Endothelial cell of umbilical vein (primary cell): ENCODE measurements around the gene CASP6. TPM values are rescaled to one million over a fixed set of nuclear protein-coding genes. Genes with fewer than 3 reads are reported as not detected.

Source experiments
- BruUV-seq: library from RNA; stranded (reverse); fragments of 400-500 nt; replicated peaks from 2 replicates; lab custom pipeline; 2021; lab: Mats Ljungman, UMichigan
- CTCF ChIA-PET: fragments of 300-600, 350-600 bp; sonication (Branson Sonifier 250); formaldehyde crosslinking; loops from one replicate; lab custom pipeline; 2021; ENCODE audit warnings: antibody characterized with exemption, inconsistent platforms; lab: Charles Lee
- POLR2A ChIA-PET: fragments of 300-600, 350-600 bp; sonication (Branson Sonifier 250); formaldehyde crosslinking; loops from one replicate; lab custom pipeline; 2021; ENCODE audit warnings: antibody characterized with exemption, inconsistent platforms; lab: Charles Lee
- DNase-seq: peaks from one replicate; pipeline ENCODE4 v3.0.0-alpha.2; 2011; ENCODE audit warnings: low read depth, low spot score
- FAIRE-seq: peaks from 2 replicates; lab custom pipeline; 2011; peaks lifted over from hg19 to GRCh38; lab: Jason Lieb, UNC
- H2AFZ ChIP-seq: 2 replicates; pipeline ENCODE4 v1.6.0; 2012; ENCODE audit warnings: low read depth, low read length, control low read depth, inconsistent platforms
- H3K27ac ChIP-seq: 2 replicates; pipeline ENCODE4 v1.5.1; 2011; ENCODE audit warnings: low read depth, mild to moderate bottlenecking, control low read depth, low read length, moderate library complexity; ENCODE audit not compliant: insufficient read depth
- H3K27me3 ChIP-seq, 2 experiments: 2 replicates each; pipeline versions ENCODE4 v1.6.0 to v1.6.1; 2011; ENCODE audit warnings: low read length in 2 of 2, mixed read lengths in 1 of 2; ENCODE audit not compliant: control insufficient read depth in 2 of 2, insufficient read depth in 2 of 2
- H3K36me3 ChIP-seq, 2 experiments: 2 replicates in 1 of 2; 3 replicates in 1 of 2; pipeline ENCODE4 v1.5.1; 2011; ENCODE audit warnings: low read length in 2 of 2, mild to moderate bottlenecking in 1 of 2, moderate library complexity in 1 of 2; ENCODE audit not compliant: control insufficient read depth in 2 of 2, insufficient read depth in 2 of 2; ENCODE audit errors: extremely low read depth in 1 of 2
- H3K4me1 ChIP-seq: 3 replicates; pipeline ENCODE4 v1.5.1; 2011; ENCODE audit warnings: mild to moderate bottlenecking, low read length; ENCODE audit not compliant: control insufficient read depth, insufficient read depth; ENCODE audit errors: extremely low read depth
- H3K4me2 ChIP-seq: 2 replicates; pipeline ENCODE4 v1.6.1; 2011; ENCODE audit warnings: low read length, control low read depth, mixed read lengths; ENCODE audit not compliant: insufficient read depth
- H3K4me3 ChIP-seq, 3 experiments: fragments of 200-600 bp in 1 of 3; sonication (generic), shearing (Covaris generic) in 1 of 3; replicated peaks in 1 of 3; 2 replicates each; pipeline ENCODE4 v1.5.1; 2011 to 2016; ENCODE audit warnings: control low read depth in 3 of 3, low read length in 3 of 3, mild to moderate bottlenecking in 2 of 3, inconsistent platforms in 1 of 3, low read depth in 1 of 3, moderate library complexity in 1 of 3; ENCODE audit not compliant: insufficient read depth in 1 of 3
- H3K79me2 ChIP-seq: 2 replicates; pipeline ENCODE4 v1.6.0; 2012; ENCODE audit warnings: low read length, inconsistent platforms; ENCODE audit not compliant: control insufficient read depth, insufficient read depth
- H3K9ac ChIP-seq: replicated peaks from 2 replicates; pipeline ENCODE3; 2011; ENCODE audit warnings: low read length, control low read depth; ENCODE audit not compliant: insufficient read depth; ENCODE audit errors: extremely low read depth
- H3K9me1 ChIP-seq: replicated peaks from 3 replicates; pipeline ENCODE4 v1.6.0; 2011; ENCODE audit warnings: mild to moderate bottlenecking, low read length; ENCODE audit not compliant: control insufficient read depth, insufficient read depth; ENCODE audit errors: extremely low read depth
- H3K9me3 ChIP-seq: replicated peaks from 2 replicates; pipeline ENCODE4 v1.5.1; 2012; ENCODE audit warnings: low read length, inconsistent platforms; ENCODE audit not compliant: control insufficient read depth, insufficient read depth
- H4K20me1 ChIP-seq: replicated peaks from 2 replicates; pipeline ENCODE3; 2011; ENCODE audit warnings: mild to moderate bottlenecking, low read length; ENCODE audit not compliant: control insufficient read depth, insufficient read depth; ENCODE audit errors: extremely low read depth
- EZH2 ChIP-seq: IDR thresholded peaks from 2 replicates; pipeline ENCODE4 v1.6.1; 2012; ENCODE audit warnings: borderline replicate concordance, low read depth, mild to moderate bottlenecking, moderate library complexity, low read length, inconsistent platforms; ENCODE audit not compliant: severe bottlenecking
- FOS ChIP-seq: IDR thresholded peaks from 2 replicates; pipeline ENCODE4 v1.6.1; 2011; ENCODE audit warnings: mild to moderate bottlenecking, low read length, moderate library complexity, borderline replicate concordance; ENCODE audit not compliant: insufficient read depth
- GATA2 ChIP-seq: IDR thresholded peaks from 2 replicates; pipeline ENCODE4 v1.7.0; 2011; ENCODE audit warnings: low read depth, mild to moderate bottlenecking, moderate library complexity, mixed read lengths, low read length; ENCODE audit not compliant: insufficient read length, insufficient read depth
- JUN ChIP-seq: IDR thresholded peaks from 2 replicates; pipeline ENCODE4 v1.6.1; 2011; ENCODE audit warnings: borderline replicate concordance, low read depth; ENCODE audit not compliant: insufficient read length, insufficient read depth
- MAX ChIP-seq: IDR thresholded peaks from 2 replicates; pipeline ENCODE4 v1.6.1; 2011; ENCODE audit not compliant: insufficient read depth, insufficient read length
- MYC ChIP-seq: IDR thresholded peaks from one replicate; pipeline ENCODE4 v1.6.1; 2011; ENCODE audit warnings: mild to moderate bottlenecking, low read depth, low read length
- POLR2A ChIP-seq: IDR thresholded peaks from 2 replicates; pipeline ENCODE4 v1.6.1; 2012; ENCODE audit warnings: low read depth, mild to moderate bottlenecking, control low read depth, low read length
- POLR2AphosphoS5 ChIP-seq: IDR thresholded peaks from 2 replicates; pipeline ENCODE4 v1.6.1; 2012; ENCODE audit warnings: low read depth, mild to moderate bottlenecking, control low read depth, low read length, moderate library complexity; ENCODE audit not compliant: insufficient read depth
- dilution Hi-C: fragments of 300-500 bp; cut with MboI; formaldehyde crosslinking; loops from one replicate; pipeline ENCODE4 v1.15.0; 2019; ENCODE audit warnings: low sequenced_read_pairs; ENCODE audit not compliant: extremely low pct_ligation_motif_present
- intact Hi-C: fragments of 100-400 bp; cut with micrococcal nuclease; formaldehyde crosslinking; loops from one replicate; pipeline ENCODE4 v1.10.0; 2022
- polyA plus RNA-seq, 4 experiments: library from polyadenylated mRNA; depleted of rRNA in 3 of 4; stranded (reverse) in 3 of 4; unstranded in 1 of 4; fragments of >200 nt; gene quantifications; 2 replicates each; pipeline versions ENCODE4 v1.2.1 to v1.2.3, GENCODE V29; 2011 to 2012; ENCODE audit warnings: missing spikeins in 1 of 4
- total RNA-seq: library from RNA; stranded (reverse); gene quantifications from 2 replicates; pipeline ENCODE4 v1.2.3, GENCODE V29; 2021
- TF ChIP-seq, protein P1 (sequence below), 2 donors: IDR thresholded peaks; 1 replicate in 1 of 2; 2 replicates in 1 of 2; pipeline ENCODE4 v1.5.1; 2011; ENCODE audit warnings: low read length in 2 of 2, mild to moderate bottlenecking in 2 of 2, moderate library complexity in 2 of 2, control low read depth in 1 of 2, inconsistent platforms in 1 of 2, low read depth in 1 of 2; ENCODE audit not compliant: insufficient read depth in 1 of 2; ENCODE audit errors: extremely low read depth in 1 of 2

Gene CASP6
- total and polyA plus RNA-seq, 2 donors (not counting 3 experiments of a cell fraction or from before 2014, with no cell fraction given) = 35.4 to 52.1 TPM

- FAIRE-seq = no peak
- dilution Hi-C loops (no loop called here), intact Hi-C loops (no loop called here)
- Histone ChIP-seq H3K9ac (no peak overlapping the region), H3K9me3 (no peaks in the 10 kb centered on the region), H4K20me1 (no peaks in the 10 kb centered on the region), H2AFZ (no peak overlapping the region), H3K27ac (no peak overlapping the region), H3K4me1 (no peaks in the 10 kb centered on the region), H3K27me3 (no peaks in the 10 kb centered on the region), H3K4me3 (no peak overlapping the region), H3K9me1 (no peaks in the 10 kb centered on the region), H3K36me3 (no peaks in the 10 kb centered on the region), H3K79me2 (no peaks in the 10 kb centered on the region), H3K4me2 (no peak overlapping the region)
- BruUV-seq = no TSS peak
- DNase-seq = no peak
- POLR2A ChIA-PET = no interaction called here
- TF ChIP-seq GATA2 (no peak), MYC (no peak), MAX (no peak), POLR2A (no peak), FOS (no peak), EZH2 (no peak), POLR2AphosphoS5 (no peak), JUN (no peak)
- TF ChIP-seq, protein P1, sequence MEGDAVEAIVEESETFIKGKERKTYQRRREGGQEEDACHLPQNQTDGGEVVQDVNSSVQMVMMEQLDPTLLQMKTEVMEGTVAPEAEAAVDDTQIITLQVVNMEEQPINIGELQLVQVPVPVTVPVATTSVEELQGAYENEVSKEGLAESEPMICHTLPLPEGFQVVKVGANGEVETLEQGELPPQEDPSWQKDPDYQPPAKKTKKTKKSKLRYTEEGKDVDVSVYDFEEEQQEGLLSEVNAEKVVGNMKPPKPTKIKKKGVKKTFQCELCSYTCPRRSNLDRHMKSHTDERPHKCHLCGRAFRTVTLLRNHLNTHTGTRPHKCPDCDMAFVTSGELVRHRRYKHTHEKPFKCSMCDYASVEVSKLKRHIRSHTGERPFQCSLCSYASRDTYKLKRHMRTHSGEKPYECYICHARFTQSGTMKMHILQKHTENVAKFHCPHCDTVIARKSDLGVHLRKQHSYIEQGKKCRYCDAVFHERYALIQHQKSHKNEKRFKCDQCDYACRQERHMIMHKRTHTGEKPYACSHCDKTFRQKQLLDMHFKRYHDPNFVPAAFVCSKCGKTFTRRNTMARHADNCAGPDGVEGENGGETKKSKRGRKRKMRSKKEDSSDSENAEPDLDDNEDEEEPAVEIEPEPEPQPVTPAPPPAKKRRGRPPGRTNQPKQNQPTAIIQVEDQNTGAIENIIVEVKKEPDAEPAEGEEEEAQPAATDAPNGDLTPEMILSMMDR (IDR thresholded peaks at IDR 0.05; ENCODE audit: extremely low read depth in 1 of 2, insufficient read depth in 1 of 2, low read depth in 1 of 2, low read length in 2 of 2) = no peak
- CTCF ChIA-PET = no interaction called here
Observed at GRCh38 chr4:109749388-109750082, 46.3 kb upstream of the CASP6 start.
